ENCODE measurements around the gene TBC1D9B. TPM values are rescaled to one million over a fixed set of nuclear protein-coding genes. Genes with fewer than 3 reads are reported as not detected.

TBC1D9B gene
- total and polyA plus RNA-seq, 2 of the 13 experiments (the other 11 are each of a cell fraction or from before 2014, with no cell fraction given): 35.0 to 50.0 TPM

DNA sequence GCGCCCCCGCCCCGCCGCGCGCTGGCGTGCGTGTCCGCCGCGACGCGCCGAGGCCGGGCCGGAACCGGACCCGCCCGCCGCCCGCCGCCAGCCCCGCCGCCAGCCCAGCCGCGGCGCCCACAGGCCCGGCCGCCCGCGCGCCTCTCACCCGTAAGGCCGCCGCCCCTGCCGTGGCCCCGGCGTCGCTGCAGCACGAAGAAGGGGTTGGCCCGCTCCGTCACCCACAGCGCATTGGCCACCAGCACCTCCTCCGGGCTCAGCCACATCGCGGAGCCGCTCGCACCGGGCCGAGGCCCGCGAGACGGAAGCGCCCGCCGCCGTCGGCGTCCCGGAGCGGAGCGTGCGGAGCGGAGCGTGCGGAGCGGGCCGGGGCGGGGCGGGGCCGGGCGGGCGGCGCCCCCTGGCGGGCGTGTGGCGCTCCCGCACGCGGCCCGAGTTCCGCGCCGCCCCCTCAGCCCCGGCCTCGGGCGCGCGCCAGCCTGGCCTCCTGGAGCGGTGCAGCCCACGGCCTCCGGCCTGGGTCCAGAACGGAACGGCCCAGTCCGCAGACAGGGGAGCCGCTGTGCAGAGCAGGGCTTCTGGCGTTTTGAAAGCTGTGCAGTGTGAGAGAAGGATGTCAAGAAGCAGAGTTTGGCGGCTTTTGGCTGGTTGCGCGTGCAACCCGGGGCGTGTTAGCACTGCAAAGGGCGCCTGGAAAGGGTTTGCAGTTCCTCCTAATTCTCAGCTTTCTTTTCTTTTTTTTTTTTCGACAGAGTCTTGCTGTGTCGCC is at the start of gene TBC1D9B (continued):
- 0 out of 2 replicates have a peak, but pooled peaks have one; percentile 14 for TF ChIP-seq SRY (CRISPR knock-in tag; IDR thresholded peaks at IDR 0.05)
- peak; percentile 94 for TF ChIP-seq ZFY (CRISPR knock-in tag; IDR thresholded peaks at IDR 0.05)
- TF ChIP-seq, protein P1, sequence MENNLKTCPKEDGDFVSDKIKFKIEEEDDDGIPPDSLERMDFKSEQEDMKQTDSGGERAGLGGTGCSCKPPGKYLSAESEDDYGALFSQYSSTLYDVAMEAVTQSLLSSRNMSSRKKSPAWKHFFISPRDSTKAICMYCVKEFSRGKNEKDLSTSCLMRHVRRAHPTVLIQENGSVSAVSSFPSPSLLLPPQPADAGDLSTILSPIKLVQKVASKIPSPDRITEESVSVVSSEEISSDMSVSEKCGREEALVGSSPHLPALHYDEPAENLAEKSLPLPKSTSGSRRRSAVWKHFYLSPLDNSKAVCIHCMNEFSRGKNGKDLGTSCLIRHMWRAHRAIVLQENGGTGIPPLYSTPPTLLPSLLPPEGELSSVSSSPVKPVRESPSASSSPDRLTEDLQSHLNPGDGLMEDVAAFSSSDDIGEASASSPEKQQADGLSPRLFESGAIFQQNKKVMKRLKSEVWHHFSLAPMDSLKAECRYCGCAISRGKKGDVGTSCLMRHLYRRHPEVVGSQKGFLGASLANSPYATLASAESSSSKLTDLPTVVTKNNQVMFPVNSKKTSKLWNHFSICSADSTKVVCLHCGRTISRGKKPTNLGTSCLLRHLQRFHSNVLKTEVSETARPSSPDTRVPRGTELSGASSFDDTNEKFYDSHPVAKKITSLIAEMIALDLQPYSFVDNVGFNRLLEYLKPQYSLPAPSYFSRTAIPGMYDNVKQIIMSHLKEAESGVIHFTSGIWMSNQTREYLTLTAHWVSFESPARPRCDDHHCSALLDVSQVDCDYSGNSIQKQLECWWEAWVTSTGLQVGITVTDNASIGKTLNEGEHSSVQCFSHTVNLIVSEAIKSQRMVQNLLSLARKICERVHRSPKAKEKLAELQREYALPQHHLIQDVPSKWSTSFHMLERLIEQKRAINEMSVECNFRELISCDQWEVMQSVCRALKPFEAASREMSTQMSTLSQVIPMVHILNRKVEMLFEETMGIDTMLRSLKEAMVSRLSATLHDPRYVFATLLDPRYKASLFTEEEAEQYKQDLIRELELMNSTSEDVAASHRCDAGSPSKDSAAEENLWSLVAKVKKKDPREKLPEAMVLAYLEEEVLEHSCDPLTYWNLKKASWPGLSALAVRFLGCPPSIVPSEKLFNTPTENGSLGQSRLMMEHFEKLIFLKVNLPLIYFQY (CRISPR knock-in tag; IDR thresholded peaks at IDR 0.05; ENCODE audit: borderline replicate concordance): peak; percentile 39
- peak; percentile 26; the same call in 1 of the 2 replicates for TF ChIP-seq MEIS2 (CRISPR knock-in tag; IDR thresholded peaks at IDR 0.05)
- no peak for TF ChIP-seq JUNB (CRISPR knock-in tag; IDR thresholded peaks at IDR 0.05; ENCODE audit: borderline replicate concordance)
- TF ChIP-seq REST (IDR thresholded peaks at IDR 0.05; ENCODE audit: borderline replicate concordance in 1 of 2, low read depth in 1 of 2, low read length in 2 of 2): no peak
- TF ChIP-seq ZNF678 (CRISPR knock-in tag; IDR thresholded peaks at IDR 0.05): peak; percentile 39; the same call in 1 of the 2 replicates
- peak; percentile 50 for TF ChIP-seq SKI (IDR thresholded peaks at IDR 0.05; ENCODE audit: partially characterized antibody)
- peak; percentile 20 for TF ChIP-seq BRD4 (CRISPR knock-in tag; IDR thresholded peaks at IDR 0.05)
- TF ChIP-seq, protein P2, sequence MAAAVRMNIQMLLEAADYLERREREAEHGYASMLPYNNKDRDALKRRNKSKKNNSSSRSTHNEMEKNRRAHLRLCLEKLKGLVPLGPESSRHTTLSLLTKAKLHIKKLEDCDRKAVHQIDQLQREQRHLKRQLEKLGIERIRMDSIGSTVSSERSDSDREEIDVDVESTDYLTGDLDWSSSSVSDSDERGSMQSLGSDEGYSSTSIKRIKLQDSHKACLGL (CRISPR knock-in tag; IDR thresholded peaks at IDR 0.05): peak; percentile 73; the same call in 1 of the 2 replicates
- TF ChIP-seq ZBTB1 (CRISPR knock-in tag; IDR thresholded peaks at IDR 0.05; ENCODE audit: borderline replicate concordance): no peak
- TF ChIP-seq ZNF691 (CRISPR knock-in tag; IDR thresholded peaks at IDR 0.05; ENCODE audit: borderline replicate concordance, low read depth): no peak
- 0 out of 2 replicates have a peak, but pooled peaks have one; percentile 36 for TF ChIP-seq ZNF709 (CRISPR knock-in tag; IDR thresholded peaks at IDR 0.05)
- TF ChIP-seq, protein P3, sequence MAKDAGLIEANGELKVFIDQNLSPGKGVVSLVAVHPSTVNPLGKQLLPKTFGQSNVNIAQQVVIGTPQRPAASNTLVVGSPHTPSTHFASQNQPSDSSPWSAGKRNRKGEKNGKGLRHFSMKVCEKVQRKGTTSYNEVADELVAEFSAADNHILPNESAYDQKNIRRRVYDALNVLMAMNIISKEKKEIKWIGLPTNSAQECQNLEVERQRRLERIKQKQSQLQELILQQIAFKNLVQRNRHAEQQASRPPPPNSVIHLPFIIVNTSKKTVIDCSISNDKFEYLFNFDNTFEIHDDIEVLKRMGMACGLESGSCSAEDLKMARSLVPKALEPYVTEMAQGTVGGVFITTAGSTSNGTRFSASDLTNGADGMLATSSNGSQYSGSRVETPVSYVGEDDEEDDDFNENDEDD (CRISPR knock-in tag; IDR thresholded peaks at IDR 0.05; ENCODE audit: borderline replicate concordance): peak; percentile 30; the same call in 1 of the 2 replicates
- peak; percentile 46; the same call in 1 of the 2 replicates for TF ChIP-seq ZMAT3 (CRISPR knock-in tag; conservative IDR thresholded peaks at IDR 0.05)

Measured in HepG2 (cell line).